NCI-H82 (cell line): ENCODE measurements around the gene EEF1A2.

Experiments used
- DNase-seq: peaks from one replicate; lab custom pipeline; 2025; lab: John Stamatoyannopoulos, UW

The EEF1A2 gene

GRCh38 chr20:63498960-63499337, at the start of gene EEF1A2:
Gene EEF1A2, minus strand, starts transcription at chr20:63499083. Its CDS starts 1,320 bp downstream, at chr20:63497763.
- DNase-seq = peak; percentile 72

- no peak for DNase-seq
Observed at GRCh38 chr20:63548542-63548941, 49.7 kb upstream of the EEF1A2 start.

- DNase-seq = no peak
Observed at GRCh38 chr20:63547725-63548480, 49.0 kb upstream of the EEF1A2 start, which contains the start of gene SRMS. Gene SRMS, minus strand, starts transcription at chr20:63547749. Its CDS starts 286 bp downstream, at chr20:63547463.

- no peak for DNase-seq
Observed at GRCh38 chr20:63546956-63547724, 48.3 kb upstream of the EEF1A2 start.

- DNase-seq = no peak
Observed at GRCh38 chr20:63546256-63546955, 47.5 kb upstream of the EEF1A2 start.

- DNase-seq = no peak
Observed at GRCh38 chr20:63545814-63546213, 46.9 kb upstream of the EEF1A2 start.

GRCh38 chr20:63544958-63545516, 46.2 kb upstream of the EEF1A2 start:
- DNase-seq = no peak

- no peak for DNase-seq
Observed at GRCh38 chr20:63544241-63544957, 45.5 kb upstream of the EEF1A2 start.

GRCh38 chr20:63543733-63544132, 44.9 kb upstream of the EEF1A2 start:
- DNase-seq = no peak

GRCh38 chr20:63543131-63543530, 44.2 kb upstream of the EEF1A2 start:
- no peak for DNase-seq

- DNase-seq = no peak
Observed at GRCh38 chr20:63542696-63543095, 43.8 kb upstream of the EEF1A2 start.

- DNase-seq = no peak
Observed at GRCh38 chr20:63542031-63542559, 43.2 kb upstream of the EEF1A2 start.

- no peak for DNase-seq
Observed at GRCh38 chr20:63541371-63541770, 42.5 kb upstream of the EEF1A2 start.

GRCh38 chr20:63540417-63541186, 41.7 kb upstream of the EEF1A2 start:
- DNase-seq = no peak

- DNase-seq = no peak
Observed at GRCh38 chr20:63539441-63540370, 40.8 kb upstream of the EEF1A2 start.

- no peak for DNase-seq
Observed at GRCh38 chr20:63539092-63539430, 40.2 kb upstream of the EEF1A2 start.

GRCh38 chr20:63538204-63539091, 39.6 kb upstream of the EEF1A2 start:
- DNase-seq = peak; percentile 61

GRCh38 chr20:63537525-63538203, 38.8 kb upstream of the EEF1A2 start:
- DNase-seq = peak; percentile 88
